ENCODE results near the gene CCL24. TPM values are rescaled to one million over a fixed set of nuclear protein-coding genes. Genes with fewer than 3 reads are reported as not detected.
"Not testable (repeated sequence)": the region's sequence is repeated elsewhere in the genome, so short reads cannot be mapped to it uniquely, and the experiment has no call there.

Gene CCL24
- total RNA-seq, 4 donors from 2014 or later: 1.8 to 6.0 (median 2.2) TPM; not detected in 1

DNA sequence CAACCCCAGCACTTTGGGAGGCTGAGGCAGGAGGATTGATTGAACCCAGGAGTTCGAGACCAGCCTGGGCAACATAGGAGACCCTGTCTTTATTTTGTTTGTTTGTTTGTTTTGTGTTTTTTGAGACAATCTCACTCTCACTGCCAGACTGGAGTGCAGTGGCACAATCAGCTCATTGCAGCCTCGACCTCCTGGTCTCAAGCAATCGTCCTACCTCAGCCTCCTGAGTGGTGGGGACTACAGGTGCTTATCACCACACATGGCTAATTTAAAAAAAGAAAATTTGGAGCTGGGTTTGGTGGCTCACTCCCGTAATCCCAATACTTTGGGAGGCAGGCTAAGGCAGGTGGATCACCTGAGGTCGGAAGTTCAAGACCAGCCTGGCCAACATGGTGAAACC, 30.6 kb upstream of the CCL24 start:
- 80 to 92% methylated on average over 1 to 5 of the region's 5 CpGs for WGBS, 2 donors (ENCODE audit: low coverage in 1 of 2)
- TF ChIP-seq EP300 (IDR thresholded peaks at IDR 0.05; ENCODE audit: low read depth): no peak
- TF ChIP-seq POLR2AphosphoS5 (IDR thresholded peaks at IDR 0.05): no peak
- TF ChIP-seq, protein P1, sequence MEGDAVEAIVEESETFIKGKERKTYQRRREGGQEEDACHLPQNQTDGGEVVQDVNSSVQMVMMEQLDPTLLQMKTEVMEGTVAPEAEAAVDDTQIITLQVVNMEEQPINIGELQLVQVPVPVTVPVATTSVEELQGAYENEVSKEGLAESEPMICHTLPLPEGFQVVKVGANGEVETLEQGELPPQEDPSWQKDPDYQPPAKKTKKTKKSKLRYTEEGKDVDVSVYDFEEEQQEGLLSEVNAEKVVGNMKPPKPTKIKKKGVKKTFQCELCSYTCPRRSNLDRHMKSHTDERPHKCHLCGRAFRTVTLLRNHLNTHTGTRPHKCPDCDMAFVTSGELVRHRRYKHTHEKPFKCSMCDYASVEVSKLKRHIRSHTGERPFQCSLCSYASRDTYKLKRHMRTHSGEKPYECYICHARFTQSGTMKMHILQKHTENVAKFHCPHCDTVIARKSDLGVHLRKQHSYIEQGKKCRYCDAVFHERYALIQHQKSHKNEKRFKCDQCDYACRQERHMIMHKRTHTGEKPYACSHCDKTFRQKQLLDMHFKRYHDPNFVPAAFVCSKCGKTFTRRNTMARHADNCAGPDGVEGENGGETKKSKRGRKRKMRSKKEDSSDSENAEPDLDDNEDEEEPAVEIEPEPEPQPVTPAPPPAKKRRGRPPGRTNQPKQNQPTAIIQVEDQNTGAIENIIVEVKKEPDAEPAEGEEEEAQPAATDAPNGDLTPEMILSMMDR (IDR thresholded peaks at IDR 0.05): no peak
- TF ChIP-seq POLR2A (IDR thresholded peaks at IDR 0.05): no peak

DNA sequence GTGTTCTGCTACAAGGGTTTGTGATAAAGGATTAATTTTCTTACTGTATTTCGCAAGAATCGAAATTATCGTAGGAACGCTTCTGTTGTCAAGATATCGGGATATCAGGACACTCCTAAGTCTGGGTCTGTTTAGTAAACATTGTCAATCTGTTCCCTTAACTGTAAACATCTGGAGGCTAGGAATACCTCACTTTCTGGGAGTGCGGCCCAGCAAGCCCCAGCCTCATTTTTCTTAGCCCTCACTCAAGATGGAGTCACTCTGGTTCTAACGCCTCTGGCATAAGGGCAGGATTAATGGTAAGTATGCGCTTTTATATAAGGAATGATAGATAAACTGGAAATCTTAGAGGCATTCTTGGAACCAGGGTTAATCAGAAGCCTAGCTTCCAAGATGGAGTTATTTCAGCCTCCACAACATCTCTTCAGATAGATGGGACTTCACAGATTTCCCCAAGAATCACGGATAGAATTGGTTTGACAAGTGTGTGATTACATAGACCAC, 30.1 kb upstream of the CCL24 start:
- 70 to 88% methylated on average over 3 to 9 of the region's 9 CpGs for WGBS, 2 donors (ENCODE audit: low coverage in 1 of 2)
- no peaks in the 10 kb centered on the region for H3K36me3 ChIP-seq
- peak overlapping the region in 2 of 4 donors; percentile 10 to 45 for H3K27ac ChIP-seq
- no peak overlapping the region for H3K4me3 ChIP-seq
- TF ChIP-seq, protein P1 (IDR thresholded peaks at IDR 0.05): no peak
- no peak for TF ChIP-seq EP300 (IDR thresholded peaks at IDR 0.05; ENCODE audit: low read depth)
- TF ChIP-seq POLR2AphosphoS5 (IDR thresholded peaks at IDR 0.05): no peak
- TF ChIP-seq POLR2A (IDR thresholded peaks at IDR 0.05): no peak
- H3K4me1 ChIP-seq: peaks cover 2 to 12% (median 10%) of the 10 kb centered on the region in 4 donors
- no peaks in the 10 kb centered on the region for H3K27me3 ChIP-seq
- intact Hi-C loops (cut with DNase I; ENCODE audit: low total_unique reads) (no loop called here), in situ Hi-C loops (cut with MboI; ENCODE audit: low pct_ligation_motif_present in 1 of 4, low pct_unique_long_range_greater_than_20kb in 1 of 4, low sequenced_read_pairs in 3 of 4) (no loop called here)
- DNase-seq: no peak
- no peaks in the 10 kb centered on the region for H3K9me3 ChIP-seq

More for the DNA sequence above, 30.6 kb upstream of the CCL24 start:
- Histone ChIP-seq H3K4me3 (no peak overlapping the region), H3K9me3 (no peaks in the 10 kb centered on the region), H3K27ac (no peak overlapping the region), H3K27me3 (no peaks in the 10 kb centered on the region), H3K4me1 (peaks cover 2 to 12% (median 10%) of the 10 kb centered on the region in 4 donors), H3K36me3 (no peaks in the 10 kb centered on the region)
- in situ Hi-C loops (cut with MboI; ENCODE audit: low pct_ligation_motif_present in 1 of 4, low pct_unique_long_range_greater_than_20kb in 1 of 4, low sequenced_read_pairs in 3 of 4) (no loop called here), intact Hi-C loops (cut with DNase I; ENCODE audit: low total_unique reads) (no loop called here)
- DNase-seq: no peak

DNA sequence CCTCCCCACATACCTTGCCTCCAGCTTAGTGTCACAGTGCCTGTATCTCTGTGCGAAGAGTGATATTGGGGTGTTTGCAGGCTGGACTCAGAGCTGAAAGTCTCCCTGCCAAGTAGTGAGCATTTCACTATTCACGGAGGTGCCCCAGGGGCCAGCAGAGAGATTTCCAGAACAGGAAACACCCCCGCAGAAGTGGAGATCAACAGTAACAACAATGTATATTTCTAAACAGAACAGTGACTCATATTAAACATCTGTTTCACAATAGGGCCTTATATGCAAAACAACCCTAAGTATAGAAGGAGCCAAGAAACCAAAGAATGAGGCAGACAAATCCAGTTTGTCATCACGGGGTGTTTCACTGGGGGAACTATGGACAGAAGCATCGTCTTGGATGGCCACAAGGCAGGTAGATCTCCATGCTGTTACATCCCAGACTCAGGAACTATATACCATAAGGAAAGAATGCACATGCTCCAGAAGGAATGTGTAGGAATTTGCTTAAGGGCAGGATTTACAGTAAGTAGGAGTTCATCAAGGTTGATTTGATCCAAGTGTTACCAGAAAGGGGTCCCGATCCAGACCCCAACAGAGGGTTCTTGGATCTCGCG, 29.3 kb upstream of the CCL24 start:
- 59% methylated on average over 8 of the region's 8 CpGs; no CpG with 5 or more reads in 1 of the 2 donors for WGBS, 2 donors (ENCODE audit: low coverage in 1 of 2)
- H3K4me1 ChIP-seq: peaks cover 2 to 12% (median 10%) of the 10 kb centered on the region in 4 donors
- no peaks in the 10 kb centered on the region for H3K27me3 ChIP-seq
- TF ChIP-seq, protein P1 (IDR thresholded peaks at IDR 0.05): no peak
- TF ChIP-seq POLR2AphosphoS5 (IDR thresholded peaks at IDR 0.05): peak in 1 of 3 donors; percentile 36
- in situ Hi-C loops (cut with MboI; ENCODE audit: low pct_ligation_motif_present in 1 of 4, low pct_unique_long_range_greater_than_20kb in 1 of 4, low sequenced_read_pairs in 3 of 4) (no loop called here), intact Hi-C loops (cut with DNase I; ENCODE audit: low total_unique reads) (no loop called here)
- no peaks in the 10 kb centered on the region for H3K36me3 ChIP-seq
- no peak for DNase-seq
- no peak overlapping the region for H3K4me3 ChIP-seq
- no peaks in the 10 kb centered on the region for H3K9me3 ChIP-seq
- peak overlapping the region in 3 of 4 donors; percentile 10 to 55 (median 45) for H3K27ac ChIP-seq

DNA sequence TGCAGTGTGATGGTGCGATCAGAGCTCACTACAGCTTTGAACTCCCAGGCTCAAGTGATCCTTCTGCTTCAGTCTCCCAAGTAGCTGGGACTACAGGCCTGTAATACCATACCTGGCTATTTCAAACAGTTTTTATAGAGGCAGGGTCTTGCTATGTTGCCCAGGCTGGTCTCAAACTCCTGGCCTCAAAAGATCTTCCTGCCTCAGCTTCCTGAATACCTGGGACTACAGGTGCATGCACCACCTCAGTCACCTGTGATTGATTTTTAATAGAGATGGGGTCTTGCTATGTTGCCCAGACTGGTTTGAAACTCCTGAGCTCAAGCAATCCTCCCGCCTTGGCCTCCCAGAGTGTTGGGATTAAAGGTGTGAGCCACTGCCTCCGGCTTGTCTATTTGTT, 26.4 kb upstream of the CCL24 start:
- intact Hi-C loops (cut with DNase I; ENCODE audit: low total_unique reads) (no loop called here), in situ Hi-C loops (cut with MboI; ENCODE audit: low pct_ligation_motif_present in 1 of 4, low pct_unique_long_range_greater_than_20kb in 1 of 4, low sequenced_read_pairs in 3 of 4) (no loop called here)
- DNase-seq: no peak
- Histone ChIP-seq H3K4me3 (no peak overlapping the region), H3K4me1 (peaks cover 2 to 12% (median 10%) of the 10 kb centered on the region in 4 donors), H3K27me3 (no peaks in the 10 kb centered on the region), H3K36me3 (no peaks in the 10 kb centered on the region), H3K27ac (no peak overlapping the region), H3K9me3 (no peaks in the 10 kb centered on the region)
- WGBS, 2 donors (ENCODE audit: low coverage in 1 of 2): 94% methylated on average over 3 of the region's 3 CpGs; no CpG with 5 or more reads in 1 of the 2 donors
- TF ChIP-seq EP300 (IDR thresholded peaks at IDR 0.05; ENCODE audit: low read depth) (no peak), POLR2A (IDR thresholded peaks at IDR 0.05) (no peak), POLR2AphosphoS5 (IDR thresholded peaks at IDR 0.05) (no peak)
- TF ChIP-seq, protein P1 (IDR thresholded peaks at IDR 0.05): no peak

DNA sequence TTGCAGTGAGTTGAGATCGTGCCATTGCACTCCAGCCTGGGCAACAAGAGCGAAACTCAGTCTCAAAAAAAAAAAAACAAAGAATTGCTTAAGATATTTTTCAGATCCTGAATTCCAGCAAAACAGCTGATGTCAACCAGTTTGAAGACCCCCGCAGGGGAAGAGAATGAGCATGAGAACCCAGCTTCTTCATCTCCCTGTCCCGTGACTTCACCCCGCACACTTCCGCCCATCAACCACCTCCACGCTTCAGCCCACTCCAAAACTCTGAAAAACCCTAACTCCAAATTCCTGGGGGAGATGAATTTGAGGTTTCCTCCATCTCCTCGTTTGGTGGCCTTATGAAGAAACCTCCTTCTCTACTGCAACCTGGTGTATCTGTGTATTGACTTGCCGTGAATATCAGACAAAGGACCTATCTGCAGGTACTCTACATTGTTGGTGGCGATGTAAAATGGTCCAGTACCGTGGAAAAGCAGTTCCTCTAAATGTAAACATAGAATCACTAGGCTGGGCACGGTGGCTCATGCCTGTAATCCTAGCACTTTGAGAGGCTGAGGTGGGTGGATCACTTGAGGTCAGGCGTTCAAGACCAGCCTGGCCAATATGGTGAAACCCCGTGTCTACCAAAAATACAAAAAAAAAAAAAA, 24.8 kb upstream of the CCL24 start:
- 73 to 82% methylated on average over 6 to 14 of the region's 14 CpGs for WGBS, 2 donors (ENCODE audit: low coverage in 1 of 2)
- H3K4me3 ChIP-seq; in situ Hi-C loops (cut with MboI; ENCODE audit: low pct_ligation_motif_present in 1 of 4, low pct_unique_long_range_greater_than_20kb in 1 of 4, low sequenced_read_pairs in 3 of 4); H3K27me3 ChIP-seq; H3K27ac ChIP-seq; DNase-seq; intact Hi-C loops (cut with DNase I; ENCODE audit: low total_unique reads); H3K9me3 ChIP-seq; H3K36me3 ChIP-seq: not testable (repeated sequence)
- peaks cover 2 to 12% (median 10%) of the 10 kb centered on the region in 4 donors for H3K4me1 ChIP-seq

Measured in transverse colon (tissue), 4 donors.